Midbrain (tissue), 1 donor: Measurements from ENCODE around the gene SLC9A9.

Experiments used
- DNase-seq: peaks from one replicate; lab custom pipeline; 2025; lab: John Stamatoyannopoulos, UW

The SLC9A9 gene

GRCh38 chr3:143507735-143508580 lies 340.3 kb downstream of the SLC9A9 start:
- peak; percentile 8 for DNase-seq

GRCh38 chr3:143506190-143506589 lies 342.1 kb downstream of the SLC9A9 start:
- no peak for DNase-seq

GRCh38 chr3:143503325-143503885 lies 344.9 kb downstream of the SLC9A9 start:
- DNase-seq = no peak

- no peak for DNase-seq
Observed at GRCh38 chr3:143502081-143502480, 346.2 kb downstream of the SLC9A9 start.

GRCh38 chr3:143497382-143497781 lies 350.9 kb downstream of the SLC9A9 start:
- no peak for DNase-seq

GRCh38 chr3:143496191-143496590 lies 352.1 kb downstream of the SLC9A9 start:
- no peak for DNase-seq

GRCh38 chr3:143495527-143495926 lies 352.7 kb downstream of the SLC9A9 start:
- no peak for DNase-seq

- DNase-seq = no peak
Observed at GRCh38 chr3:143486611-143487010, 361.7 kb downstream of the SLC9A9 start.

- no peak for DNase-seq
Observed at GRCh38 chr3:143484846-143485512, 363.3 kb downstream of the SLC9A9 start.

GRCh38 chr3:143483214-143483613 lies 365.1 kb downstream of the SLC9A9 start:
- no peak for DNase-seq

- no peak for DNase-seq
Observed at GRCh38 chr3:143482106-143483088, 365.9 kb downstream of the SLC9A9 start.

GRCh38 chr3:143480344-143480743 lies 367.9 kb downstream of the SLC9A9 start:
- no peak for DNase-seq

GRCh38 chr3:143479727-143480126 lies 368.5 kb downstream of the SLC9A9 start:
- no peak for DNase-seq

GRCh38 chr3:143478115-143478693 lies 370.1 kb downstream of the SLC9A9 start:
- no peak for DNase-seq

GRCh38 chr3:143476965-143477640 lies 371.2 kb downstream of the SLC9A9 start:
- no peak for DNase-seq

- no peak for DNase-seq
Observed at GRCh38 chr3:143475981-143476380, 372.3 kb downstream of the SLC9A9 start.

GRCh38 chr3:143472731-143473523 lies 375.3 kb downstream of the SLC9A9 start:
- DNase-seq = no peak

- no peak for DNase-seq
Observed at GRCh38 chr3:143471705-143472104, 376.6 kb downstream of the SLC9A9 start.

- DNase-seq = no peak
Observed at GRCh38 chr3:143469159-143469558, 379.1 kb downstream of the SLC9A9 start.

- DNase-seq = no peak
Observed at GRCh38 chr3:143465666-143466065, 382.6 kb downstream of the SLC9A9 start.
